GM23248 (cell line): ENCODE results near the gene TARBP2.

Experiments used
- EZH2 ChIP-seq: fragments of 200-600 bp; sonication (generic); IDR thresholded peaks from 2 replicates; pipeline ENCODE4 v1.6.1; 2018; ENCODE audit warnings: antibody characterized with exemption, mild to moderate bottlenecking; ENCODE audit not compliant: insufficient read depth, poor library complexity, severe bottlenecking
- EZH2phosphoT487 ChIP-seq: fragments of 200-600 bp; sonication (generic); IDR thresholded peaks from 2 replicates; pipeline ENCODE4 v1.6.1; 2018; ENCODE audit warnings: antibody characterized with exemption, moderate library complexity, mild to moderate bottlenecking, low read depth; ENCODE audit not compliant: insufficient read depth

DNA sequence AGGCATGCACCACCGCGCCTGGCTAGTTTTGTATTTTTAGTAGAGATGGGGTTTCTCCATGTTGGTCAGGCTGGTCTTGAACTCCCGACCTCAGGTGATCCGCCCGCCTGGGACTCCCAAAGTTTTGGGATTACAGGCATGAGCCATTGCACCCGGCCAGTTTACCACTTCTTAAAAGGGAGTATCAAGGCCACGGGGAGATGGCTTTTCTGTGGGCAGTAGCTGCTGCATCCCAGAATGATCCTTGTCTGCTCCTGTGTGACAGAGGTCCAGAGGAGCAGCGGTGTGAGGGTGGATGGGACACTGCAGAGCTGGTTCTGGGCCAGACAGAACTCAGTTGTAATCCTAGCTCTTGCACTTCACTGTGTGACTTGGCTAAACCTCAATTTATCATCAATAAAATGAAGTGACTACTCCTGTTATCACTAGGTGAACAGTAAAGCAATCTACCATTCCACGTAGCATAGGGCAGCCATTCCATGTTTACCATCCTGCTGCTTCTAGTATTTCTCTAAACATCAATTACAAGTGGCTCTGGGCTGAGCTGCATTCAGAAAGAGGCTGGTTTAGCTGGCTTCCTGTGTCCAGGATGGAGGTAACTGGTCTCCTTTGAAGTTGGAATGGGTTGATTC is 9.2 kb downstream of the TARBP2 start:
- TF ChIP-seq EZH2phosphoT487 (no peak), EZH2 (no peak)
